BJ (cell line): ENCODE measurements around the gene PPP1R36. TPM values are rescaled to one million over a fixed set of nuclear protein-coding genes. Genes with fewer than 3 reads are reported as not detected.

Source experiments
- CTCF ChIA-PET: fragments of 350-600 bp; formaldehyde crosslinking; extraction: SDS; loops from one replicate; lab custom pipeline; 2021; ENCODE audit warnings: antibody characterized with exemption, inconsistent platforms; lab: Yijun Ruan, JAX
- POLR2A ChIA-PET: fragments of 300-600 bp; sonication (Branson Sonifier 250); formaldehyde crosslinking; extraction: SDS; loops from one replicate; lab custom pipeline; 2021; ENCODE audit warnings: antibody characterized with exemption; lab: Charles Lee
- DNase-seq: peaks from one replicate; pipeline ENCODE4 v3.0.0-alpha.2; 2011; ENCODE audit warnings: low read depth
- H3K27me3 ChIP-seq: 2 replicates; pipeline ENCODE4 v1.6.0; 2011; ENCODE audit warnings: low read length; ENCODE audit not compliant: control insufficient read depth, insufficient read depth
- H3K36me3 ChIP-seq: 2 replicates; pipeline ENCODE4 v1.5.1; 2011; ENCODE audit warnings: low read length; ENCODE audit not compliant: control insufficient read depth, insufficient read depth
- H3K4me3 ChIP-seq: 2 replicates; pipeline ENCODE4 v1.5.1; 2011; ENCODE audit warnings: low read depth, mild to moderate bottlenecking, control low read depth, low read length
- polyA plus RNA-seq: library from polyadenylated mRNA; depleted of rRNA; stranded (reverse); fragments of >200 nt; gene quantifications from 2 replicates; pipeline ENCODE4 v1.2.3, GENCODE V29; 2011; rRNA removed
- small RNA-seq: library from RNA; depleted of rRNA; stranded (forward); fragments of <200 nt; gene quantifications from one replicate; pipeline ENCODE3, GENCODE V24; 2012; ENCODE audit warnings: low replicate concordance, low read depth; ENCODE audit not compliant: insufficient read length
- TF ChIP-seq, protein P1 (sequence below): IDR thresholded peaks from 2 replicates; pipeline ENCODE4 v1.5.1; 2011; ENCODE audit warnings: low read depth, mild to moderate bottlenecking, control low read depth, inconsistent platforms, low read length, moderate library complexity; ENCODE audit not compliant: insufficient read depth

PPP1R36 gene
- polyA plus RNA-seq, 1 experiment = 0.65 TPM

DNA sequence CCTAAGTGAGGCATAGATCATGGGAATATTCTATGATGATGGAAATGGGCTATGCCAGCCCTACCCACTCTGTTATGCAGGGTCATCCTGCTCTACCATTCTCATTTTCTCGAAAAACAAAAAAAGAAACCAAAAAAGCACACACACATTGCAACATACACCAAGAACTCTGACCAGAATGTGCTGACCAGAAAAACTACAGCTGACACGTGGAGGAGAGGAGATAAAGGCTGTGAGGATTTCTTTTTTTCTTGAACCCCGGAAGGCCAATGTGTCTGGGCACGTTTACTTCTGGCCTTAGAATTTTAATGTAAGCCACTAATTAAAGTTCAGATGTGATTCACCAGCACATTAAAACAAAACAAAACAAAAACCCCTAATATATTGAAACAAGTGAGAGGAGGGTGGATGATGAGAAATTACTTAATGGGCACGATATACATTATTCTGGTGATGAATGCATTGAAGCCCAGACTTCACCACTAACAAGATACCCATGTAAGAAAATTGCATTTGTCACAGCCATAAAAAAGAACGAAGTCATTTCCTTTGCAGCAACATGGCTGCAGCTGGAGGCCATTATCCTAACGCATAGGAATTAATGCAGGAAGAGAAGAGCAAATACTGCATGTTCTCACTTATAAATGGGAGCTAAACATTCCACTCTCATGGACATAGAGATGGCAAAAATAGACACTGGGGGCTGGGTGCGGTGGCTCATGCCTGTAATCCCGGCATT, 88.1 kb downstream of the PPP1R36 start:
- ChIA-PET CTCF (interaction anchor here (0.9 to 3.7 kb wide), 17 partner anchors 7 to 299 kb away, joined by 3 to 91 read pairs (median 4); partner anchors contain the start of genes HSPA2 and ZBTB25), POLR2A (interaction anchor here (1.0 kb wide), 1 partner anchor 9 kb away, joined by 3 read pairs; no protein-coding TSS in a partner anchor)
- TF ChIP-seq, protein P1, sequence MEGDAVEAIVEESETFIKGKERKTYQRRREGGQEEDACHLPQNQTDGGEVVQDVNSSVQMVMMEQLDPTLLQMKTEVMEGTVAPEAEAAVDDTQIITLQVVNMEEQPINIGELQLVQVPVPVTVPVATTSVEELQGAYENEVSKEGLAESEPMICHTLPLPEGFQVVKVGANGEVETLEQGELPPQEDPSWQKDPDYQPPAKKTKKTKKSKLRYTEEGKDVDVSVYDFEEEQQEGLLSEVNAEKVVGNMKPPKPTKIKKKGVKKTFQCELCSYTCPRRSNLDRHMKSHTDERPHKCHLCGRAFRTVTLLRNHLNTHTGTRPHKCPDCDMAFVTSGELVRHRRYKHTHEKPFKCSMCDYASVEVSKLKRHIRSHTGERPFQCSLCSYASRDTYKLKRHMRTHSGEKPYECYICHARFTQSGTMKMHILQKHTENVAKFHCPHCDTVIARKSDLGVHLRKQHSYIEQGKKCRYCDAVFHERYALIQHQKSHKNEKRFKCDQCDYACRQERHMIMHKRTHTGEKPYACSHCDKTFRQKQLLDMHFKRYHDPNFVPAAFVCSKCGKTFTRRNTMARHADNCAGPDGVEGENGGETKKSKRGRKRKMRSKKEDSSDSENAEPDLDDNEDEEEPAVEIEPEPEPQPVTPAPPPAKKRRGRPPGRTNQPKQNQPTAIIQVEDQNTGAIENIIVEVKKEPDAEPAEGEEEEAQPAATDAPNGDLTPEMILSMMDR = no peak
- H3K27me3 ChIP-seq = no peaks in the 10 kb centered on the region
- no peak for DNase-seq
- no peaks in the 10 kb centered on the region for H3K36me3 ChIP-seq
- H3K4me3 ChIP-seq = no peak overlapping the region

DNA sequence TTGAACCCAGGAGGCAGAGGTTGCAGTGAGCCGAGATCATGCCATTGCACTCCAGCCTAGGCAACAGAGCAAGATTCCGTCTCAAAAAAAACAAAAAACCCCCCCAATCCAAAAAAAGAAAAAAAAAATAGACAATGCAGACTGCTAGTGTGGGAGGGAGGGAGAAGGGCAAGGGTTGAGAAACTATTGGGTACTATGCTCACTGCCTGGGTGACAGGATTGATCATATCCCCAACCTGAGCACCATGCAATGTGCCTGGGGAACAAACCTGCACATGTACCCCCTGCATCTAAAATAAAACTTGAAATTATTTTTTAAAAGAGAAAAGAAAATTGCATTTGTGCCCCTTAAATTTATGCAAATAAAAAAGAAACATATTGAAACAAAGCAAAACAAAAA, 88.9 kb downstream of the PPP1R36 start:
- TF ChIP-seq, protein P1 = no peak
- no peaks in the 10 kb centered on the region for H3K36me3 ChIP-seq
- no peak overlapping the region for H3K4me3 ChIP-seq
- ChIA-PET CTCF (interaction anchor here (1.3 to 3.7 kb wide), 3 partner anchors 10 to 129 kb away, joined by 4 to 91 read pairs (median 23); partner anchors contain the start of gene HSPA2), POLR2A (no interaction called here)
- no peak for DNase-seq
- no peaks in the 10 kb centered on the region for H3K27me3 ChIP-seq

Small RNA genes within 50 kb of the gene (small RNA-seq; reads per million reads assigned to genes)
- not detected for gene AL049869.4

Other genes starting within 250 kb of the PPP1R36 start
- gene MTHFD1, start 161.6 kb upstream of the PPP1R36 start, polyA plus RNA-seq = 30.9 and 36.1 TPM in 2 replicates
- 0.17 and 0.40 TPM in 2 replicates for gene AKAP5, start 84.5 kb upstream of the PPP1R36 start, polyA plus RNA-seq
- gene ZBTB25, start 46.1 kb upstream of the PPP1R36 start, polyA plus RNA-seq = 5.8 and 6.1 TPM in 2 replicates
- 16.0 and 32.7 TPM in 2 replicates for gene ZBTB1, start 45.2 kb upstream of the PPP1R36 start, polyA plus RNA-seq
- gene HSPA2, start 9.2 kb upstream of the PPP1R36 start, polyA plus RNA-seq = 64.1 and 96.1 TPM in 2 replicates
- 7.1 and 12.4 TPM in 2 replicates for gene PLEKHG3, start 154.5 kb downstream of the PPP1R36 start, polyA plus RNA-seq